Fibroblast of pulmonary artery (primary cell): Measurements from ENCODE around the gene ETFB.

Experiments used
- DNase-seq: peaks from one replicate; pipeline ENCODE4 v3.0.0-alpha.2; 2010; ENCODE audit warnings: low read depth
- H3K4me3 ChIP-seq: replicated peaks from 2 replicates; pipeline ENCODE4 v1.5.1; 2011; ENCODE audit warnings: low read depth, mild to moderate bottlenecking, control low read depth, low read length, moderate library complexity
- CTCF ChIP-seq: IDR thresholded peaks from 2 replicates; pipeline ENCODE4 v1.5.1; 2011; ENCODE audit warnings: mild to moderate bottlenecking, control low read depth, low read length, inconsistent platforms; ENCODE audit errors: missing control alignments

ETFB gene

GRCh38 chr19:51318687-51319648, 47.2 kb downstream of the ETFB start:
- TF ChIP-seq CTCF, result no peak
- H3K4me3 ChIP-seq, result no peak overlapping the region
- no peak for DNase-seq

DNA sequence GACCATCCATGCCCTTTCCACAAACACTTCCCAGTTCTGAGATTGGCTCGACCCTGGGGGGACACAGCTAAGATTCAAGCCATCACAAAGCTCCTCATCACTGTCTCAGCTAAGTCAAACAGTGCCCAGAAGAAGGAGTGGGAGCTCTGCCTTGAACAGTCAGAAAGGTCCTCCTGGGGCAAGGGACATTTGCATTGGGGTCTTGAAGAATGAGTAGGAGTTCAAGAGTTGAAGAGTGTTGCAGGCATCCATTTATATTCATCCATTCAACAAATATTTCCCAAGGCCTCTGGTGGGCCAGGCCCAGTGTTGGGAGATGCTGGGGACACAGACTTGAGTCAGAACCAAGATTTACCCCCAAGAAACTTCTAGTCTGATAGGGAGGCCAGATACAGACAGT, 48.2 kb downstream of the ETFB start:
- H3K4me3 ChIP-seq, result no peak overlapping the region
- no peak for DNase-seq
- no peak for TF ChIP-seq CTCF

DNA sequence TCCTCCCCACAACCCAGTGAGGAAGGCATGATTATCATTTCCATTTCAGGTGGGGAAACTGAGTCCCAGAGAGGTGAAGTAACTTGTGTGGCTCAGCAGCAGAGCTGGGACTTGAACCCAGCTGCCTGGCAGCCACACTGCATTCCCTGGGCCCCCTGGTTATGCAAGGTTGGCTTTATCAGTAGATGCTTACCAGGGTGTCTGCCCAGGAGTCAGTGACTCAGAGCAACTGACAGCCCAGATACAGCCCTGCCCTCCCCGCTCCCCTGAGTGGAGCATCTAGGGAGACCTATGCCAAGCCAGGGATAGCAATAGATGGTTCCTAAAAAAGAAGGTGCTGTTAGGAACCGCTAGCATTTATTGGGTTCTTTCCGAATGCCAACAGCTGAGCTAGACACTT, 48.8 kb downstream of the ETFB start:
- TF ChIP-seq CTCF, result no peak
- H3K4me3 ChIP-seq, result no peak overlapping the region
- DNase-seq, result no peak

- no peak for DNase-seq
- no peak overlapping the region for H3K4me3 ChIP-seq
- TF ChIP-seq CTCF, result no peak
These were observed 49.5 kb downstream of the ETFB start for GRCh38 chr19:51316688-51317087.

DNA sequence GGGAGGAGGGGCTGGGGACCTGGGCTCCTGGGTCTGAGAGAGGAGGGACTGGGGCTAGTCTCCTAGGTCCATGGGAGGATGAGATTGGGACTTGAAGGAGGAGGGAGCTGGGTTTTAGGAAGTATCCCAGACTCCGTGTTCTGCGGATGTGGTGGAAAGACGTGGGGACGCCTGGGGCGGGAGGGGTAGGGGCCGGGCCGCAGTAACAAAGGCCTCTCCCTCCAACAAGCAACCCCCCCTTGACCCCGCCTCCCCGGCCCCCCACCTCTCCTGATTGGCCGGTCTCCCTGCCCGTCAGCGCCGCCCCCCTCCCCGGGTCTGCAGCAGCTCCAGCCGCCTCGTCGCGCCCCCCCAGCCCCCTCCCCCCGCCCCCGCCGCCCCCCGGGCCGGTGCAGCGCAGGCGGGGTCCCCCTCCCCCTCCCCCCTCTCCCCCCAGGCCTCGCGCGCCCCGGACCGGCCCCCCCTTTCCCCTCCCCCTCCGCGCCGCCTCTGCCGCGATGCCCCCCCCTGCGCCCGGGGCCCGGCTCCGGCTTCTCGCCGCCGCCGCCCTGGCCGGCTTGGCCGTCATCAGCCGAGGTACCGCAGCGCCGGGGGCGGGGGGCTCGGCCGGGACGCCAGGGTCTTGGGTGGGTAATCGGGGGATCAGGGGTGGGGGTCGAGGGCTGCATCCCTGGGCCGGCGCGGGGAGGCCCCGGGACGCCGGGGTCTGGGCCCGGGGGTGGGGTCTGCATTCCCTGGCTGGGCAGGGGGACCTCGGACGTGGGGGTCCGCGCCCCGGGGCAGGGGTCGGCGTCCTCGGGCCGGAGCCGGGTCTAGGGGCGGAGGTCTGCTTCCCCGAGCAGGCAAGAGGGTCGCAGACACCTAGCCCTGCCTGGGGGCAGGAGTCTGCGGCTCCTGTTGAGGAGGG, 54.6 kb downstream of the ETFB start, which contains the start of gene IGLON5:
Gene IGLON5, plus strand, starts transcription at position 294 of the 907 bp plus-strand sequence. Its CDS starts 204 bp downstream, at position 498.
- no peak for DNase-seq
- no peak within 1 kb of the TSS for H3K4me3 ChIP-seq
- TF ChIP-seq CTCF, result no peak

DNA sequence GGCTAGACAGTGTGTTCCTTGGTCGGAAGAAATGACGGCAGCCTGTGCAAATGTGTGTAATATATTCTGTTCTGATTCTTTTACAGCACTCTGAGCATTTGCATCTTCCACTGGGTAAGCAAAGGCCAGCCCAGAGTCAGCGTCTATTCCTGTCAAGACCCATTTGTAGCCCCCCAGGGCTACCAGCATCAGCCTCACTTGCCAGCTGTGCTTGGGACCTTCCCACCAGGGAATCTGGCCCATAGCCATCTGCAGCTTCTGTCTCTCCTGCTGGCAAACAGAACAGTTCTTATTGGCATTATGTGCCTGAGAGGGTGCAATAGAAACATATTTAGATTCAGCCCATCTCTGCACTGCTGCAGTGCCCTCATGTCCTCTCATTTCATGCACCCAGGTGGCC, 60.7 kb downstream of the ETFB start:
- H3K4me3 ChIP-seq, result no peak overlapping the region
- DNase-seq, result no peak
- no peak for TF ChIP-seq CTCF
